Activated naive CD4-positive, alpha-beta T cell treated with anti-CD3 and anti-CD28 coated beads, Interleukin-2, amount 50 U/mL, for 72 hours (primary cell): ENCODE results near the gene SOD1. TPM values are rescaled to one million over a fixed set of nuclear protein-coding genes. Genes with fewer than 3 reads are reported as not detected.
"Not testable (repeated sequence)": the region's sequence is repeated elsewhere in the genome, so short reads cannot be mapped to it uniquely, and the experiment has no call there.

Experiments used
- ATAC-seq, 2 donors: fragments of 150-1000 bp; cut with Tn5 transposase; 2 replicates each; pipeline ENCODE4 v1.10.0; 2021; ENCODE audit warnings: mild to moderate bottlenecking in 2 of 2, moderate library complexity in 2 of 2
- DNase-seq, 2 donors: peaks; one replicate each; pipeline ENCODE4 v3.0.0; 2021 to 2022; ENCODE audit warnings: low spot score in 2 of 2
- H3K27ac Mint-ChIP-seq, 2 donors: one replicate each; pipeline ENCODE4 v1.8.0; 2022; ENCODE audit warnings: mild to moderate bottlenecking in 2 of 2, mixed read lengths in 2 of 2
- H3K36me3 Mint-ChIP-seq, 2 donors: one replicate each; pipeline ENCODE4 v1.8.0; 2022; ENCODE audit warnings: mixed read lengths in 2 of 2
- H3K9me3 Mint-ChIP-seq, 2 donors: one replicate each; pipeline ENCODE4 v1.8.0; 2022; ENCODE audit warnings: mixed read lengths in 2 of 2
- total RNA-seq, 2 donors: library from RNA; stranded (reverse); gene quantifications; one replicate each; pipeline ENCODE4 v1.2.3, GENCODE V29; 2022

The SOD1 gene
- total RNA-seq: 100 to 1,000 TPM; 193 to 270 TPM

GRCh38 chr21:31659536-31660258 is at the start of gene SOD1:
Gene SOD1, plus strand, starts transcription at chr21:31659693. Its CDS starts 77 bp downstream, at chr21:31659770.
- peaks cover 0 to 4% of the 10 kb centered on the region in 2 donors for H3K9me3 Mint-ChIP-seq
- DNase-seq: peak; percentile 95 to 98
- peaks cover 30 to 42% of the 10 kb centered on the region in 2 donors for H3K36me3 Mint-ChIP-seq
- peak; percentile 90 for ATAC-seq
- peak within 1 kb of the TSS; percentile 92 to 99 for H3K27ac Mint-ChIP-seq

DNA sequence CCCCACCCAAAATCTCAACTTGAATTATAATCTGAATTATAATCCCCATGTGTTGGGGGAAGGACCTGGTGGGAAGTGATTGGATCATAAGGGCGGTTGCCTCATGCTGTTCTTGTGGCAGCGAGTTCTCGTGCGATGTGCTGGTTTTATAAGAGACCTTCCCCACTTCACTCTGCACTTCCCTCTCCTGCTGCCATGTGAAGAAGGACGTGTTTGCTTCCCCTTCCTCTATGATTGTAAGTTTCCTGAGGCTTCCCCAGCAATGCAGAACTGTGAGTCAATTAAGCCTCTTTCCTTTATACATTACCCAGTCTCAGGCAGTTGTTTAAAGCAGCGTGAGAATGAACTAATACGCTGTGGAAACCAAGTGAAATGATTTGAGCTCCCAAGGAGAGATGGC is 48.0 kb upstream of the SOD1 start:
- ATAC-seq (no peak), DNase-seq (no peak)
- H3K9me3 Mint-ChIP-seq: peaks cover 0 to 14% of the 10 kb centered on the region in 2 donors
- H3K36me3 Mint-ChIP-seq: peaks cover 0 to 18% of the 10 kb centered on the region in 2 donors
- H3K27ac Mint-ChIP-seq: no peak overlapping the region

DNA sequence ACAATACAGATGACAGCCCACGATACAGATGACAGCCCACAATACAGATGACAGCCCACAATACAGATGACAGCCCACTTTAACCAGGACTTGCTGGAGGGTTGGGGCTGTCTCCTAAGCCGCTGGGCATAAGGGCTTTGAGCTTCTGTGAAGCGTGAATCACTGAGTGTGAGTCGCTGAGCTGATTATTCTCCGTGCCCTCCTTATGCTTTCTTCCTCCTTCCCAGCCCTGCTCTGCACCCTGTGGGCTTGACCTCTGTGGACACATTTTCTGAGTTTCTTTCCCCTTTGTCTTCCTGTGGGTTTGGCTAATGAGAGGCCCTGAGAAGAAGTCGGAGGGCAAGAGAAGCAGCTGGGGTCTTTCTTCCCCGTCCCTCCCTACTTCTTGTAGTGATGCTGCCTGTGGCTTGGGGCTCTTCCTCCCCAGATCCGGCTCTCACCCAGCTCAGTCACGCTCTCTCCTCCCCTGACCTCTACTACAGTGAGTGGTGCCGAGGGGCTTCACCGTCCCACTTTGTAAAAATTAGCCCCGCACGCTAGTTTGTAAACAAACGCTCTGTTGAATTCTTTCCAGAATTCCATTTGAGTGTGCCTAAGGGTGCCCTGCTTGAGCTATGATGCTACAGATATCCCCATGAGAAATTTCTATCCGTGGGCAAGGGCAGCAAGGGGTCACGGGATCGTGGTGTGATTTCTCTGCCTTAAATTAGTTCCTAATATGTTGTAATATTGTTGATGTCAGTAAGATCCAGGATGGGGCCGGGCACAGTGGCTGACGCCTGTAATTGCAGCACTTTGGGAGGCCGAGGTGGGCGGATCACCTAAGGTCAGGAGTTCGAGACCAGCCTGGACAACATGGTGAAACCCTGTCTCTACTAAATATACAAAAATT is 46.4 kb upstream of the SOD1 start:
- Mint-ChIP-seq H3K9me3 (peaks cover 0 to 14% of the 10 kb centered on the region in 2 donors), H3K36me3 (peaks cover 0 to 18% of the 10 kb centered on the region in 2 donors), H3K27ac (no peak overlapping the region)
- ATAC-seq (peak in 1 of 2 donors; percentile 16), DNase-seq (no peak)

- peaks cover 0 to 18% of the 10 kb centered on the region in 2 donors for H3K36me3 Mint-ChIP-seq
- H3K27ac Mint-ChIP-seq: no peak overlapping the region
- ATAC-seq: no peak
- peaks cover 5 to 18% of the 10 kb centered on the region in 2 donors for H3K9me3 Mint-ChIP-seq
- DNase-seq: no peak
These were observed 44.8 kb upstream of the SOD1 start for GRCh38 chr21:31614705-31615104.

- ATAC-seq (no peak), DNase-seq (no peak)
- Mint-ChIP-seq H3K9me3 (peaks cover 5 to 12% of the 10 kb centered on the region in 2 donors), H3K27ac (no peak overlapping the region), H3K36me3 (peaks cover 0 to 11% of the 10 kb centered on the region in 2 donors)
These were observed 43.3 kb upstream of the SOD1 start for GRCh38 chr21:31616216-31616615.

- Mint-ChIP-seq H3K27ac (no peak overlapping the region), H3K9me3 (peaks cover 4 to 5% of the 10 kb centered on the region in 2 donors), H3K36me3 (no peaks in the 10 kb centered on the region)
- DNase-seq (no peak), ATAC-seq (peak in 1 of 2 donors; percentile 64)
These were observed 40.6 kb upstream of the SOD1 start for GRCh38 chr21:31618696-31619430.

DNA sequence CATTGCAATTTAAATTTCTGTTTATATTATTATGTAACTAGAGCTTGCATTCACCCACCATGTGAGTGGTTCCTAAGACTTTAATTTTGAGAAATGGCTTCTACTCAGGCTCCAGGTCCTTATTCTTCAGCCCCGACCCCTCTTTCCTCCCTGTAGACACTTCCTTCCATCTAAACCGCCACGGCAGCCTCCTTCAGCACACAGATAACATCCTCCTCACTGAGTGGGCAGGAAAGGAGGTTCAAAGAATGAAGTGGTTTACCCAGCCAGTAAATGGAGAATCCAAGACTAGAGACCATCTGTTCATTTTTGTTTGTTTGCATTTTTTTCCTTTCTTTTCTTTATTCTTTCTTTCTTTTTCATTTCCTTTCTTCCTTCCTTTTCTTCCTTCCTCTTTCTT is 37.1 kb upstream of the SOD1 start:
- DNase-seq (no peak), ATAC-seq (no peak)
- peak overlapping the region in 1 of 2 donors; percentile 39 for H3K27ac Mint-ChIP-seq
- H3K9me3 Mint-ChIP-seq: peaks cover 4 to 5% of the 10 kb centered on the region in 2 donors
- no peaks in the 10 kb centered on the region for H3K36me3 Mint-ChIP-seq

GRCh38 chr21:31623664-31624063 is 35.8 kb upstream of the SOD1 start:
- peaks cover 4 to 5% of the 10 kb centered on the region in 2 donors for H3K9me3 Mint-ChIP-seq
- DNase-seq (no peak), ATAC-seq (no peak)
- no peak overlapping the region for H3K27ac Mint-ChIP-seq
- H3K36me3 Mint-ChIP-seq: no peaks in the 10 kb centered on the region

- Mint-ChIP-seq H3K9me3 (peaks cover 1% of the 10 kb centered on the region in 2 donors), H3K27ac (no peak overlapping the region), H3K36me3 (no peaks in the 10 kb centered on the region)
- DNase-seq: no peak
- ATAC-seq: no peak
These were observed 35.3 kb upstream of the SOD1 start for GRCh38 chr21:31624181-31624580.

GRCh38 chr21:31624961-31625491 is 34.5 kb upstream of the SOD1 start:
- Mint-ChIP-seq H3K9me3 (no peaks in the 10 kb centered on the region), H3K27ac (no peak overlapping the region), H3K36me3 (no peaks in the 10 kb centered on the region)
- ATAC-seq (no peak), DNase-seq (no peak)

DNA sequence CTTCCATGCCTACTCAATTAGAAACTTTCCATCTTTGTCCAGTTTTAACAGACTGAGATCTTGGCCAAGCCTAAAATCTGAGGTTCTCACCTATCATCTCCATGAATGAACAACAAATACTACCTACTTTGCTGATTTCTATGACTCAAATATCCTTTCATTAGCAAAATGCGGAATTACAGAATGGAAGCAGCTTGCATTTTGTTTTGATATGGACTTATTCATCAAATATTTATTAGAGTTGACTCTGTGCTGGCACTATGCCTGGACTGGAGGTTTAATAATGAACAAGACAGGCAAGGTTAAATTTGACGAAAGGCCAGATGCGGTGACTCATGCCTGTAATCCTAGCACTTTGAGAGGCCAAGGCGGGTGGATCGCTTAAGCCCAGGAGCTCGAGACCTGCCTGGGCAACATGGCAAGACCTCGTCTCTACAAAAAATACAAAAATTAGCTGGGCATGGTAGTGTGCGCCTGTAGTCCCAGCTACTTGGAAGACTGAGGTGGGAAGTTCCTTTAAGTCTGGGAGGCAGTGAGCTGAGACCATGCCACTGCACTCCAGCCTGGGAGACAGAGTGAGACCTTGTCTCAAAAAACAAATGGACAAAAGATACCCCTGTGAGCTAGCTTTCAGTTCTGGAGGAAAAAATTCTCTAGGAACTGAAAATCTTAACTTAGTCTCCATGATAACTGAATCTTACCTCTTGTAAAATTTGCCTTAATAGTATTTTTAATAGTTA is 29.4 kb upstream of the SOD1 start:
- DNase-seq (no peak), ATAC-seq (no peak)
- H3K36me3 Mint-ChIP-seq: no peaks in the 10 kb centered on the region
- H3K27ac Mint-ChIP-seq: no peak overlapping the region
- H3K9me3 Mint-ChIP-seq: peaks cover 3 to 19% of the 10 kb centered on the region in 2 donors

DNA sequence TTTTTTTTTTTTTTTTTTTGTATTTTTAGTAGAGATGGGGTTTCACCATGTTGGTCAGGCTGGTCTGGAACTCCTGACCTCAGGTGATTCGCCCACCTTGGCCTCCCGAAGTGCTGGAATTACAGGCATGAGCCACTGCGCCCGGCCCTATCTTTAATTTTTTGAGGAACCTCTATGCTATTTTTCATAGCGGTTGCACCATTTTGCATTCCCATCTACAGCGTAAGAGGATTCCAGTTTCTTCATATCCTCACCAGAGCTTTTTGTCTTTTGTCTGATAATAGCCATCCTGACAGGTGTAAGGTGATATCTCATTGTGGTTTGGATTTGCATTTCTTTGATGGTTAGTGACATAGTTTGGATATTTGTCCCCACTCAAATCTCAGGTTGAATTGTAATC is 27.6 kb upstream of the SOD1 start:
- not testable (repeated sequence) for DNase-seq, ATAC-seq, H3K36me3 Mint-ChIP-seq
- Mint-ChIP-seq H3K27ac (peak overlapping the region in 1 of 2 donors; percentile 14), H3K9me3 (peaks cover 3 to 19% of the 10 kb centered on the region in 2 donors)

DNA sequence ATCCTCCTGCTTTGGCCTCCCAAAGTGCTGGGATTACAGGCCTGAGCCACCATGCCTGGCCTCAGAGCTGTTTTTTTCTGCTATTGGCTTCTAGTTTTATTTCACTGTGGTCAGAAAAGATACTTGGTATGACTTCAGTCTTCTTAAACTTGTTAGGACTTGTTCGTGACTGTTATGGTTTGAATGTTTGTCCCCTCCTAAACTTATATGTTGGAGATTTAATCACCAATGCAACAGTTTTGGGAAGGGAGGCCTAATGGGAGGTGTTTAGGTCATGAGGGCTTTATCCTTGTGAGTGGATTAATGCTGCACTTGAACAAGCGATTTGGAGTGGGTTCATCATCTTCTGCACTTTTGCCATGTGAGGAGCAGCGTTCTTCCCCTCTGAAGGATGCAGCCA is 24.5 kb upstream of the SOD1 start:
- no peak for DNase-seq
- peaks cover 0 to 7% of the 10 kb centered on the region in 2 donors for H3K36me3 Mint-ChIP-seq
- H3K9me3 Mint-ChIP-seq: peaks cover 7 to 24% of the 10 kb centered on the region in 2 donors
- H3K27ac Mint-ChIP-seq: no peak overlapping the region
- ATAC-seq: no peak

DNA sequence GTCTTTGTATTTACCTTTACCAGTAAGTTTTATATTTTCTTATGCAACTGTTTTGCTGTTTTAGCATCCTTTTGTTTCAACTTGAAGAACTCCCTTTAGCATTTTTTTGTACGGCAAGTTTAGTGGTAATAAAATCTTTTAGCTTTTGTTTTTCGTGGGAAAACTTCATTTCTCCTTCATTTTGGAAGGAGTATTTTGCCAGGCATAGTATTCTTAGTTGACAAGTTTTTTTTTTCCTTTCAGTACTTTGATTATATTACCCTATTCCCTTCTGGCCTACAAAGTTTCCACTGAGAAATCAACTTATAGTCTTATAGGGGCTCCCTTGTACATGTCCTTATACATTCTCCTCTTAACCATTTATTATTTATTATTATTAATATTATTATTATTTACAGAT is 22.6 kb upstream of the SOD1 start:
- no peak overlapping the region for H3K27ac Mint-ChIP-seq
- no peak for DNase-seq
- H3K36me3 Mint-ChIP-seq: peaks cover 0 to 7% of the 10 kb centered on the region in 2 donors
- ATAC-seq: no peak
- H3K9me3 Mint-ChIP-seq: peaks cover 7 to 20% of the 10 kb centered on the region in 2 donors

DNA sequence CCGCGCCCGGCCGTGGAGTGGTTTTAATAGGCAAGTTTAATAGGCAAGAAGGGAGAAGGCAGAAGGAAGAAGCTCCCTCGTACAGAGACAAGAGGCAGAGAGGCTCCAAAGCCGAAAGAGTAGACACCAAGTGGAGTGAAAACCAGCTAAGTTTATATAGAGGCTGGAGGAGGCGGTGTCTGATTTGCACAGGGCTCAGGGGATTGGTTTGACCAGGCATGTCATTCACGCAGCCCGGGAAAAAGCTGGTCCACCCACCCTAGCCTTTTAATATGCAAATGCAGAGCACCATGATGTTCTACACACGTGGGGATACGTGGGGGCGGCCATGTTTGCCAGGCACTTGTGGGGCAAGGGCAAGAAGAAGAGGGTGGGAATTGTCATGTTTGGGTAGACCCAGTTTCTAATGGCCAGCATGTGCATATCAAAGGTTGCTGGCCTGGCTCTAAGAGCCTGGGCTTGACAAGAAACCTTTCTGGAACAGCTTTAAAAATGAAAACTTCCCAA is 18.0 kb upstream of the SOD1 start:
- Mint-ChIP-seq H3K9me3 (peaks cover 4 to 5% of the 10 kb centered on the region in 2 donors), H3K27ac (no peak overlapping the region), H3K36me3 (peaks cover 0 to 7% of the 10 kb centered on the region in 2 donors)
- DNase-seq (no peak), ATAC-seq (no peak)

GRCh38 chr21:31644643-31645042 is 14.8 kb upstream of the SOD1 start:
- Mint-ChIP-seq H3K36me3 (no peaks in the 10 kb centered on the region), H3K9me3 (no peaks in the 10 kb centered on the region), H3K27ac (no peak overlapping the region)
- ATAC-seq: no peak
- DNase-seq: no peak
